MM.1S (cell line): ENCODE data around the gene KIF21B.

Experiments
- DNase-seq: peaks from one replicate; pipeline ENCODE4 v3.0.0-alpha.2; 2015
- H2AFZ ChIP-seq: fragments of 300-600 bp; sonication (generic); 2 replicates; pipeline ENCODE4 v1.6.0; 2016; ENCODE audit warnings: antibody characterized with exemption, low read length
- H3F3A ChIP-seq: fragments of 300-600 bp; sonication (generic); 2 replicates; pipeline ENCODE4 v1.6.1; 2016; ENCODE audit warnings: mild to moderate bottlenecking, antibody characterized with exemption, low read length, moderate library complexity, mixed read lengths; ENCODE audit not compliant: insufficient read depth
- H3K27ac ChIP-seq: fragments of 300-600 bp; sonication (generic); 2 replicates; pipeline ENCODE4 v1.5.1; 2016; ENCODE audit warnings: mild to moderate bottlenecking, low read length
- H3K27me3 ChIP-seq: fragments of 300-600 bp; sonication (generic); replicated peaks from 2 replicates; pipeline ENCODE4 v1.6.0; 2016; ENCODE audit warnings: low read length; ENCODE audit not compliant: insufficient read depth
- H3K36me3 ChIP-seq: fragments of 300-600 bp; sonication (generic); replicated peaks from 2 replicates; pipeline ENCODE4 v1.6.1; 2016; ENCODE audit warnings: mild to moderate bottlenecking, low read length, mixed read lengths; ENCODE audit not compliant: insufficient read depth
- H3K4me1 ChIP-seq: fragments of 300-600 bp; sonication (generic); 2 replicates; pipeline ENCODE4 v1.6.1; 2016; ENCODE audit warnings: low read length, mixed read lengths
- H3K4me2 ChIP-seq: fragments of 300-600 bp; sonication (generic); 2 replicates; pipeline ENCODE4 v1.6.0; 2016; ENCODE audit warnings: low read depth, low read length
- H3K4me3 ChIP-seq: fragments of 300-600 bp; sonication (generic); 2 replicates; pipeline ENCODE4 v1.5.1; 2016; ENCODE audit warnings: low read length, mixed read lengths
- H3K79me2 ChIP-seq: fragments of 300-600 bp; sonication (generic); 2 replicates; pipeline ENCODE4 v1.6.1; 2016; ENCODE audit warnings: mixed run types, low read length, mixed read lengths
- H3K9ac ChIP-seq: fragments of 300-600 bp; sonication (generic); 2 replicates; pipeline ENCODE4 v1.6.1; 2016; ENCODE audit warnings: low read length, mixed read lengths
- H3K9me2 ChIP-seq: fragments of 300-600 bp; sonication (generic); replicated peaks from 2 replicates; pipeline ENCODE4 v1.6.1; 2016; ENCODE audit warnings: mild to moderate bottlenecking, low read length, mixed read lengths; ENCODE audit not compliant: insufficient read depth
- H3K9me3 ChIP-seq: fragments of 300-600 bp; sonication (generic); replicated peaks from 2 replicates; pipeline ENCODE4 v1.6.1; 2016; ENCODE audit warnings: mild to moderate bottlenecking, low read length, mixed read lengths; ENCODE audit not compliant: insufficient read depth
- H4K20me1 ChIP-seq: fragments of 300-600 bp; sonication (generic); 2 replicates; pipeline ENCODE4 v1.6.1; 2016; ENCODE audit warnings: mild to moderate bottlenecking, low read length, moderate library complexity, mixed read lengths; ENCODE audit not compliant: insufficient read depth
- CTCF ChIP-seq: fragments of 300-600 bp; sonication (generic); IDR thresholded peaks from 2 replicates; pipeline ENCODE4 v1.5.1; 2016; ENCODE audit warnings: antibody characterized with exemption, low read length, mixed read lengths
- EZH2 ChIP-seq: fragments of 300-600 bp; sonication (generic); optimal IDR thresholded peaks from 2 replicates; pipeline ENCODE3; 2017; ENCODE audit warnings: low read depth, mild to moderate bottlenecking, antibody characterized with exemption, low read length, mixed read lengths
- EZH2phosphoT487 ChIP-seq: fragments of 300-600 bp; sonication (generic); IDR thresholded peaks from 2 replicates; pipeline ENCODE4 v1.6.1; 2018; ENCODE audit warnings: antibody characterized with exemption, low read length

Gene KIF21B

GRCh38 chr1:201006450-201006849, 17.1 kb downstream of the KIF21B start:
- Histone ChIP-seq H3F3A (no peaks in the 10 kb centered on the region), H3K27me3 (no peaks in the 10 kb centered on the region), H2AFZ (no peak overlapping the region), H3K36me3 (no peaks in the 10 kb centered on the region; the same call in 1 of the 2 replicates), H3K4me2 (no peak overlapping the region), H3K27ac (no peak overlapping the region), H3K4me1 (no peaks in the 10 kb centered on the region), H3K79me2 (peaks cover 56% of the 10 kb centered on the region), H4K20me1 (no peaks in the 10 kb centered on the region; the same call in 1 of the 2 replicates), H3K9me3 (no peaks in the 10 kb centered on the region), H3K9me2 (no peaks in the 10 kb centered on the region), H3K4me3 (no peak overlapping the region), H3K9ac (no peak overlapping the region)
- no peak for TF ChIP-seq EZH2phosphoT487
- no peak for TF ChIP-seq EZH2
- TF ChIP-seq CTCF: no peak
- no peak for DNase-seq

- H4K20me1 ChIP-seq: no peaks in the 10 kb centered on the region; the same call in 1 of the 2 replicates
- no peaks in the 10 kb centered on the region; the same call in 1 of the 2 replicates for H3K36me3 ChIP-seq
- no peaks in the 10 kb centered on the region for H3F3A ChIP-seq
These were observed 18.8 kb downstream of the KIF21B start for GRCh38 chr1:201004732-201005131.

GRCh38 chr1:201004154-201004553, 19.4 kb downstream of the KIF21B start:
- Histone ChIP-seq H3K9me2 (no peaks in the 10 kb centered on the region), H3K27me3 (no peaks in the 10 kb centered on the region), H3K79me2 (peaks cover 33% of the 10 kb centered on the region), H3K9me3 (no peaks in the 10 kb centered on the region), H2AFZ (no peak overlapping the region), H3K4me3 (no peak overlapping the region), H3F3A (no peaks in the 10 kb centered on the region), H3K36me3 (no peaks in the 10 kb centered on the region; the same call in 1 of the 2 replicates), H3K4me1 (no peaks in the 10 kb centered on the region), H4K20me1 (no peaks in the 10 kb centered on the region; the same call in 1 of the 2 replicates), H3K9ac (no peak overlapping the region), H3K4me2 (no peak overlapping the region), H3K27ac (no peak overlapping the region)
- TF ChIP-seq EZH2: no peak
- TF ChIP-seq CTCF: no peak
- no peak for TF ChIP-seq EZH2phosphoT487
- no peak for DNase-seq

More at GRCh38 chr1:201004732-201005131, 18.8 kb downstream of the KIF21B start:
- H3K79me2 ChIP-seq: peaks cover 39% of the 10 kb centered on the region
- no peak overlapping the region for H3K4me2 ChIP-seq
- no peaks in the 10 kb centered on the region for H3K9me3 ChIP-seq
- no peak for DNase-seq
- H3K4me3 ChIP-seq: no peak overlapping the region
- no peaks in the 10 kb centered on the region for H3K4me1 ChIP-seq
- no peak for TF ChIP-seq CTCF
- no peak for TF ChIP-seq EZH2phosphoT487
- TF ChIP-seq EZH2: no peak
- no peak overlapping the region for H2AFZ ChIP-seq
- no peak overlapping the region for H3K9ac ChIP-seq
- H3K9me2 ChIP-seq: no peaks in the 10 kb centered on the region
- H3K27me3 ChIP-seq: no peaks in the 10 kb centered on the region
- H3K27ac ChIP-seq: no peak overlapping the region
